NB4 (cell line): ENCODE results near the gene CHST11.
A peak's percentile ranks its signal among the peaks of the same experiment; 100 is the strongest.

Source experiments
- DNase-seq: peaks from one replicate; pipeline ENCODE4 v3.0.0; 2010; ENCODE audit warnings: low read depth
- H3K4me3 ChIP-seq: one replicate; pipeline ENCODE4 v1.5.1; 2011; ENCODE audit warnings: mild to moderate bottlenecking, low read depth, low read length, moderate library complexity
- CTCF ChIP-seq: IDR thresholded peaks from one replicate; pipeline ENCODE4 v1.5.1; 2012; ENCODE audit warnings: low read depth, low read length
- MAX ChIP-seq: IDR thresholded peaks from 2 replicates; pipeline ENCODE4 v1.6.1; 2011; ENCODE audit warnings: low read depth, low read length
- MYC ChIP-seq: IDR thresholded peaks from 2 replicates; pipeline ENCODE4 v1.6.1; 2011; ENCODE audit warnings: low read depth, low read length
- POLR2A ChIP-seq: IDR thresholded peaks from 2 replicates; pipeline ENCODE4 v1.6.1; 2011; ENCODE audit warnings: mild to moderate bottlenecking; ENCODE audit not compliant: insufficient read length; ENCODE audit errors: extremely low read depth

CHST11 gene

GRCh38 chr12:104669089-104669721 lies 212.5 kb downstream of the CHST11 start:
- no peak overlapping the region for H3K4me3 ChIP-seq
- TF ChIP-seq MYC (no peak), MAX (no peak), POLR2A (no peak), CTCF (no peak)
- DNase-seq, result peak; percentile 61

GRCh38 chr12:104669851-104670337 lies 213.1 kb downstream of the CHST11 start:
- TF ChIP-seq MYC (peak; percentile 44; the same call in 1 of the 2 replicates), CTCF (no peak)
- no peak overlapping the region for H3K4me3 ChIP-seq
- peak; percentile 94 for DNase-seq

GRCh38 chr12:104670439-104671408 lies 214.0 kb downstream of the CHST11 start:
- TF ChIP-seq CTCF, result no peak
- TF ChIP-seq MAX, result 0 out of 2 replicates have a peak, but pooled peaks have one; percentile 11
- peak; percentile 58 for DNase-seq
- H3K4me3 ChIP-seq, result peak overlapping the region; percentile 38

GRCh38 chr12:104671409-104672095 lies 214.8 kb downstream of the CHST11 start:
- peak overlapping the region; percentile 38 for H3K4me3 ChIP-seq
- TF ChIP-seq MYC, result peak; percentile 95
- no peak for TF ChIP-seq CTCF
- TF ChIP-seq POLR2A, result no peak
- peak; percentile 85 for TF ChIP-seq MAX
- DNase-seq, result peak; percentile 99

GRCh38 chr12:104672096-104672445 lies 215.3 kb downstream of the CHST11 start:
- H3K4me3 ChIP-seq, result no peak overlapping the region
- DNase-seq, result peak; percentile 50
- TF ChIP-seq MAX, result no peak
- no peak for TF ChIP-seq CTCF
- TF ChIP-seq MYC, result no peak
- no peak for TF ChIP-seq POLR2A
